CD4-positive, alpha-beta T cell (primary cell): ENCODE data around the gene ATAD3B. TPM values are rescaled to one million over a fixed set of nuclear protein-coding genes. Genes with fewer than 3 reads are reported as not detected.

ENCODE experiments used
- ATAC-seq: fragments of 200-7000 bp; cut with Tn5 transposase; one replicate; pipeline ENCODE4 v1.10.0; 2022; ENCODE audit warnings: mild to moderate bottlenecking; ENCODE audit not compliant: poor library complexity
- CTCF ChIA-PET: fragments of 350-600 bp; sonication (Branson Sonifier 250); formaldehyde crosslinking; loops from one replicate; lab custom pipeline; 2021; ENCODE audit warnings: antibody characterized with exemption, inconsistent platforms; lab: Charles Lee
- POLR2A ChIA-PET: fragments of 350-600 bp; sonication (Branson Sonifier 250); formaldehyde crosslinking; loops from one replicate; lab custom pipeline; 2021; ENCODE audit warnings: antibody characterized with exemption, inconsistent platforms; lab: Charles Lee
- DNase-seq, 14 experiments: peaks; one replicate each; pipeline ENCODE4 v3.0.0-alpha.2; 2013 to 2020; ENCODE audit warnings: mixed read lengths in 2 of 14
- H3K27ac ChIP-seq, 2 donors: one replicate each; pipeline versions ENCODE4 v1.5.1 to v1.7.0; 2013; ENCODE audit warnings: low read length in 2 of 2, low read depth in 1 of 2, mild to moderate bottlenecking in 1 of 2
- H3K27me3 ChIP-seq, 2 experiments: 1 replicate in 1 of 2; 2 replicates in 1 of 2; pipeline versions ENCODE4 v1.6.1 to v1.7.0; 2013; ENCODE audit warnings: low read length in 2 of 2, control low read depth in 1 of 2, mild to moderate bottlenecking in 1 of 2, moderate library complexity in 1 of 2; ENCODE audit not compliant: insufficient read depth in 2 of 2, control insufficient read depth in 1 of 2
- H3K36me3 ChIP-seq: one replicate; pipeline ENCODE4 v1.6.1; 2013; ENCODE audit warnings: low read length, control low read depth; ENCODE audit not compliant: insufficient read depth
- H3K4me1 ChIP-seq: one replicate; pipeline ENCODE4 v1.6.1; 2013; ENCODE audit warnings: low read length, control low read depth; ENCODE audit not compliant: insufficient read depth
- H3K4me3 ChIP-seq: one replicate; pipeline ENCODE4 v1.5.1; 2013; ENCODE audit warnings: mild to moderate bottlenecking, low read length, moderate library complexity
- H3K9me3 ChIP-seq, 2 experiments: 1 replicate in 1 of 2; 2 replicates in 1 of 2; pipeline versions ENCODE4 v1.6.1 to v1.7.0; 2013; ENCODE audit warnings: low read length in 2 of 2, mild to moderate bottlenecking in 2 of 2, control low read depth in 1 of 2, moderate library complexity in 1 of 2; ENCODE audit not compliant: control insufficient read depth in 1 of 2, insufficient read depth in 1 of 2
- H3K27ac Mint-ChIP-seq: one replicate; pipeline ENCODE4 v1.8.0; 2020; ENCODE audit warnings: mixed read lengths
- H3K27me3 Mint-ChIP-seq: one replicate; pipeline ENCODE4 v1.8.0; 2021; ENCODE audit warnings: mixed read lengths
- H3K36me3 Mint-ChIP-seq: one replicate; pipeline ENCODE4 v1.8.0; 2021; ENCODE audit warnings: low read depth, mixed read lengths
- H3K4me1 Mint-ChIP-seq: one replicate; pipeline ENCODE4 v1.8.0; 2021; ENCODE audit warnings: low read depth, mixed read lengths
- H3K4me3 Mint-ChIP-seq: one replicate; pipeline ENCODE4 v1.8.0; 2020; ENCODE audit warnings: mild to moderate bottlenecking, mixed read lengths
- H3K9me3 Mint-ChIP-seq: one replicate; pipeline ENCODE4 v1.8.0; 2020; ENCODE audit warnings: mixed read lengths
- intact Hi-C, 2 experiments: fragments of 100-400 bp; cut with DNase I in 1 of 2; cut with micrococcal nuclease in 1 of 2; formaldehyde crosslinking; loops; one replicate each; pipeline versions ENCODE4 v1.15.1 to v1.9.0; 2023 to 2025; cut with DNase I, micrococcal nuclease
- total RNA-seq, 174 experiments: library from RNA in 2 of 174; stranded (reverse) in 2 of 174; gene quantifications; one replicate each; pipeline ENCODE4 v1.2.3 and lab custom pipeline; 2021 to 2026
- TF ChIP-seq, protein P1 (sequence below): fragments of 200-600 bp; IDR thresholded peaks from one replicate; pipeline ENCODE4 v1.8.0; 2022; ENCODE audit warnings: antibody characterized with exemption, mild to moderate bottlenecking

The ATAD3B gene
- total RNA-seq, 2 experiments from 2014 or later: 44.3 to 49.1 TPM

DNA sequence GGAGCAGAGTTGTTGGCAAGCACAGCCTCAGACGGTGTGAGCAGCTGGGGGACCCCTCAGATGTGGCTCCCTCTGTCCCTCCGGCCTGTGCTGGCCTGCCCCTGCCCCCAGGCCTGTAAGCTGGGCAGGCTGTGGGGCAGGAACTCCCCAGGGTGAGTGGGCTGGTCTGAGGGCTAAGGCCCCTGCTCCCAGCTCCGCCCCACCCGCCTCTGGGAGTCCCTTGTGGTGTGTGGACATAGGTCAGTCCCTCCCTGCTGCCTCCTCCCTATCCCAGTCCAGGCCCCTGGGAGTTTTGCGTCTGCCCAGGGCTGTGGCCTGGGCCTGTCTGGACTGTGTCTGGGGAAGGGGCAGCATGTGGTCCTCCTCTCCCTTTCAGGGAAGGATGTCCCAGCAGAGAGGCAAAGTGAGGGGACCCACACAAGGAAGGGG lies 39.7 kb upstream of the ATAD3B start:
- ChIA-PET POLR2A (no interaction called here), CTCF (no interaction called here)
- H3K9me3 ChIP-seq: peaks cover 0 to 17% of the 10 kb centered on the region in 2 experiments
- no peaks in the 10 kb centered on the region for H3K36me3 Mint-ChIP-seq
- H3K27ac Mint-ChIP-seq: no peak overlapping the region
- H3K4me3 Mint-ChIP-seq: no peak overlapping the region
- H3K9me3 Mint-ChIP-seq: no peaks in the 10 kb centered on the region
- ATAC-seq (no peak), DNase-seq (no peak)
- H3K4me1 ChIP-seq: peaks cover 24% of the 10 kb centered on the region
- intact Hi-C loops: no loop called here
- peaks cover 45 to 57% of the 10 kb centered on the region in 2 experiments for H3K27me3 ChIP-seq
- H3K4me1 Mint-ChIP-seq: no peaks in the 10 kb centered on the region
- H3K27me3 Mint-ChIP-seq: peaks cover 29% of the 10 kb centered on the region
- no peak overlapping the region for H3K4me3 ChIP-seq
- TF ChIP-seq, protein P1, sequence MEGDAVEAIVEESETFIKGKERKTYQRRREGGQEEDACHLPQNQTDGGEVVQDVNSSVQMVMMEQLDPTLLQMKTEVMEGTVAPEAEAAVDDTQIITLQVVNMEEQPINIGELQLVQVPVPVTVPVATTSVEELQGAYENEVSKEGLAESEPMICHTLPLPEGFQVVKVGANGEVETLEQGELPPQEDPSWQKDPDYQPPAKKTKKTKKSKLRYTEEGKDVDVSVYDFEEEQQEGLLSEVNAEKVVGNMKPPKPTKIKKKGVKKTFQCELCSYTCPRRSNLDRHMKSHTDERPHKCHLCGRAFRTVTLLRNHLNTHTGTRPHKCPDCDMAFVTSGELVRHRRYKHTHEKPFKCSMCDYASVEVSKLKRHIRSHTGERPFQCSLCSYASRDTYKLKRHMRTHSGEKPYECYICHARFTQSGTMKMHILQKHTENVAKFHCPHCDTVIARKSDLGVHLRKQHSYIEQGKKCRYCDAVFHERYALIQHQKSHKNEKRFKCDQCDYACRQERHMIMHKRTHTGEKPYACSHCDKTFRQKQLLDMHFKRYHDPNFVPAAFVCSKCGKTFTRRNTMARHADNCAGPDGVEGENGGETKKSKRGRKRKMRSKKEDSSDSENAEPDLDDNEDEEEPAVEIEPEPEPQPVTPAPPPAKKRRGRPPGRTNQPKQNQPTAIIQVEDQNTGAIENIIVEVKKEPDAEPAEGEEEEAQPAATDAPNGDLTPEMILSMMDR: no peak
- H3K27ac ChIP-seq: no peak overlapping the region
- H3K36me3 ChIP-seq: no peaks in the 10 kb centered on the region

DNA sequence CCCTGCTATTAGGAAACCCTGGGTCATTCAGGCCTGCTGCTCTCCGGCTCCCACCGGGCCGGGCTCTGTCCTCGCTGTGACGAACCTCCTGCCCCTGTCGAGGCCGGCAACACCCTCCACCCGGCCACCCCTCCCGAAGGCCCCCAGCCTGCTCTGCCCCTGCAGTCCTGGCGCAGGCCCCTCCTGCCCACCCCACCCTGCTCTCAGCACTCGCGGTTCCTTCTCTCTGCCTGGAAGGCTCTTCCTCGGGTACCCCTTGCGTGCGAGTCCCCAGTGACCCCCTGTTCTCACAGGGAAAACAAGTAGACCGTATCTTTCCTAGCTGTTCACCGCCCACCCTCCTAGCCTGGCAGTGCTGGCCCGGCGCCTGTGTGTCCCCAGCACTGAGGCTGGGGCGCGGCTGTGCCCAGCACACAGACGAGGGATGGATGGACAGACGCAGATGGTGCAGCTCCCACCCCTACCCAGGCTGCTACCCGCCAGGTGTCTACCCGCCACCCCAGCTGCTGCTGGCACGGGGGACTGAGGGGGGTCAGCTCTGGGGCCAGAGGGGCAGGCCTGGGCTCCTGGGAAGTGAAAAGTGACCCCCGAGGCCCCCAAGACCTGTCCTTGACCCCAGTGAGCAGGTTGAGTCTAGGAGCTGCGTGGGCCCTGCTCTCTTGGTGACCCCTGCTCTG lies 39.2 kb upstream of the ATAD3B start:
- H3K4me3 ChIP-seq: no peak overlapping the region
- CTCF ChIA-PET: no interaction called here
- H3K4me1 ChIP-seq: peaks cover 24% of the 10 kb centered on the region
- no peak overlapping the region for H3K27ac Mint-ChIP-seq
- DNase-seq: no peak
- no peaks in the 10 kb centered on the region for H3K36me3 Mint-ChIP-seq
- POLR2A ChIA-PET: no interaction called here
- H3K27ac ChIP-seq: no peak overlapping the region
- H3K27me3 Mint-ChIP-seq: peaks cover 29% of the 10 kb centered on the region
- H3K9me3 Mint-ChIP-seq: no peaks in the 10 kb centered on the region
- no peaks in the 10 kb centered on the region for H3K36me3 ChIP-seq
- peaks cover 0 to 22% of the 10 kb centered on the region in 2 experiments for H3K9me3 ChIP-seq
- TF ChIP-seq, protein P1: no peak
- no peak overlapping the region for H3K4me3 Mint-ChIP-seq
- ATAC-seq: no peak
- peaks cover 50 to 59% of the 10 kb centered on the region in 2 experiments for H3K27me3 ChIP-seq
- intact Hi-C loops: no loop called here
- no peaks in the 10 kb centered on the region for H3K4me1 Mint-ChIP-seq

DNA sequence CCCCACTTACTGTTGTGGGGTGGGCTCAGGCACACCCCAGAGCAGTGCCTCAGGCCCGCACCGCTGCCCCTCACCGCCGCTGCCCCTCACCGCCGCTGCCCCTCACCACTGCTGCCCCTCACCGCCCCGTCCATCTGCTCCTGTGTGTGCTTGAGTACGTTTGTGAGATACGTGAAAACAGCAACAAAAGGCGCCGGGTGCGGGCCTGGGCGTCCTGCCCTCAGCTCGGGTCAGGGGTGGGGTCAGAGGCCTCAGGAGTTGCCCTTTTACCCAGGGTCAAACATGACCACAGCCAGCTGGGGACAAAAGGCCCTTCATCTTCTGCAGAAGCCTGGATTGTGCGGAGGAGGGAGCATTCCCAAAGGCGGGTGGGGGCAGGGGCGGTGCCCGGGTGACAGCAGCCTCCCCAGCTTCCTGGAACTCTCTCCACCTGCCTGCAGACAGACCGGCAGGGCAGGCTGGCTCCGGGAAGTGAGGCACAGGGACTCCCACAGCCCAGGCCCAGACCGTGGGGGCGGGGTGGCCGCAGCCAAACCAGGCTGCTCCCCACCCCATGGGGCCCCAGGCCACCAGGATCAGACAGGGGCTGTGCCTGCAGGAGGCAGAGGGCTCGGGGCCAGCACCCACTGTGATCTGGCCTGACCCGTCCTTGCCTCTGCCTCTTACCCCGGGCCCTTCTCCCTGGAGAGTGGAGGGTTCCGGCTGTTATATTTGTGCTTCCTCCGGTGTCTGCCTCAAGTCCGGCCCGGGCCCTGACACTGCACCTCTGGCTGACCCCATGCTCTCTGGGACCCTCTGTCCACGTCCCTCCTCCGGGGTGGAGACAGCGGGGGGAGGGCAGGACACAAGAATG lies 38.4 kb upstream of the ATAD3B start:
- no peak overlapping the region for H3K4me3 Mint-ChIP-seq
- H3K27ac Mint-ChIP-seq: no peak overlapping the region
- ATAC-seq (no peak), DNase-seq (no peak)
- TF ChIP-seq, protein P1: no peak
- ChIA-PET POLR2A (no interaction called here), CTCF (no interaction called here)
- Histone ChIP-seq H3K4me1 (peaks cover 24% of the 10 kb centered on the region), H3K27me3 (peaks cover 58 to 66% of the 10 kb centered on the region in 2 experiments), H3K36me3 (no peaks in the 10 kb centered on the region), H3K4me3 (no peak overlapping the region), H3K9me3 (peaks cover 0 to 26% of the 10 kb centered on the region in 2 experiments), H3K27ac (no peak overlapping the region)
- intact Hi-C loops: no loop called here
- H3K9me3 Mint-ChIP-seq: no peaks in the 10 kb centered on the region
- H3K27me3 Mint-ChIP-seq: peaks cover 29% of the 10 kb centered on the region
- no peaks in the 10 kb centered on the region for H3K4me1 Mint-ChIP-seq
- H3K36me3 Mint-ChIP-seq: no peaks in the 10 kb centered on the region
